GM21723 (cell line): ENCODE results near the gene HSPA9.

Source experiments
- ATAC-seq: cut with Tn5 transposase; IDR thresholded peaks from one replicate; pipeline ENCODE4 v1.9.1; 2021; ENCODE audit warnings: mild to moderate bottlenecking, moderate library complexity; ENCODE audit not compliant: unreplicated experiment

The HSPA9 gene

GRCh38 chr5:138564242-138564641 is 11.0 kb downstream of the HSPA9 start:
- no peak for ATAC-seq

- ATAC-seq, result no peak
Observed at GRCh38 chr5:138563340-138564118, 11.7 kb downstream of the HSPA9 start.

- ATAC-seq, result no peak
Observed at GRCh38 chr5:138560971-138561370, 14.2 kb downstream of the HSPA9 start.

- no peak for ATAC-seq
Observed at GRCh38 chr5:138559937-138560336, 15.3 kb downstream of the HSPA9 start.

- no peak for ATAC-seq
Observed at GRCh38 chr5:138557677-138558076, 17.5 kb downstream of the HSPA9 start.

- no peak for ATAC-seq
Observed at GRCh38 chr5:138554143-138554542, 21.1 kb downstream of the HSPA9 start.

GRCh38 chr5:138553437-138554095 is 21.6 kb downstream of the HSPA9 start:
- ATAC-seq, result no peak

- ATAC-seq, result no peak
Observed at GRCh38 chr5:138552657-138553056, 22.5 kb downstream of the HSPA9 start.

GRCh38 chr5:138549414-138549813 is 25.8 kb downstream of the HSPA9 start:
- no peak for ATAC-seq

GRCh38 chr5:138545919-138546562 is 29.2 kb downstream of the HSPA9 start:
- no peak for ATAC-seq

GRCh38 chr5:138544181-138545134 is 30.7 kb downstream of the HSPA9 start:
- ATAC-seq, result no peak

- peak; percentile 56 for ATAC-seq
Observed at GRCh38 chr5:138543730-138544104, 31.5 kb downstream of the HSPA9 start.

GRCh38 chr5:138542956-138543729 is 32.1 kb downstream of the HSPA9 start, which contains the start of gene ETF1:
TSS of gene ETF1 (minus strand) at chr5:138543236. CDS start at chr5:138542918, 318 bp downstream.
- peak; percentile 91 for ATAC-seq

GRCh38 chr5:138542180-138542955 is 32.8 kb downstream of the HSPA9 start:
- no peak for ATAC-seq

- ATAC-seq, result no peak
Observed at GRCh38 chr5:138541511-138542179, 33.6 kb downstream of the HSPA9 start.

GRCh38 chr5:138539791-138540190 is 35.4 kb downstream of the HSPA9 start:
- no peak for ATAC-seq

GRCh38 chr5:138538943-138539627 is 36.1 kb downstream of the HSPA9 start:
- ATAC-seq, result no peak

GRCh38 chr5:138536665-138537315 is 38.4 kb downstream of the HSPA9 start:
- no peak for ATAC-seq
